NCI-H1930 (cell line): ENCODE results near the gene HMGN3.

ENCODE experiments used
- DNase-seq, 2 experiments: peaks; one replicate each; lab custom pipeline; 2025; lab: John Stamatoyannopoulos, UW

The HMGN3 gene

GRCh38 chr6:79184641-79185040 lies 49.8 kb downstream of the HMGN3 start:
- DNase-seq: no peak

GRCh38 chr6:79184086-79184485 lies 50.4 kb downstream of the HMGN3 start:
- no peak for DNase-seq

- DNase-seq: no peak
Measured at GRCh38 chr6:79180052-79180451, 54.4 kb downstream of the HMGN3 start.

- DNase-seq: no peak
Measured at GRCh38 chr6:79173378-79173777, 61.1 kb downstream of the HMGN3 start.

- DNase-seq: peak; percentile 21 to 39
Measured at GRCh38 chr6:79170959-79171358, 63.5 kb downstream of the HMGN3 start.

GRCh38 chr6:79170431-79170830 lies 64.1 kb downstream of the HMGN3 start:
- no peak for DNase-seq

GRCh38 chr6:79168695-79168980 lies 65.8 kb downstream of the HMGN3 start:
- no peak for DNase-seq

GRCh38 chr6:79167931-79168694 lies 66.4 kb downstream of the HMGN3 start:
- no peak for DNase-seq

GRCh38 chr6:79159846-79160245 lies 74.6 kb downstream of the HMGN3 start:
- no peak for DNase-seq

GRCh38 chr6:79158856-79159516 lies 75.5 kb downstream of the HMGN3 start:
- no peak for DNase-seq

- no peak for DNase-seq
Measured at GRCh38 chr6:79157961-79158644, 76.4 kb downstream of the HMGN3 start.

GRCh38 chr6:79152269-79152737 lies 82.2 kb downstream of the HMGN3 start:
- no peak for DNase-seq
